SKM-1 (cell line): ENCODE data around the gene GLT8D2.

Source experiments
- DNase-seq: peaks from one replicate; lab custom pipeline; 2025; ENCODE audit not compliant: unreplicated experiment; lab: John Stamatoyannopoulos, UW

GLT8D2 gene

GRCh38 chr12:104049903-104050356, at the start of gene GLT8D2:
Gene GLT8D2, minus strand, starts transcription at chr12:104050187. Its CDS starts 30,539 bp downstream, at chr12:104019648.
- no peak for DNase-seq

- no peak for DNase-seq
These were observed 48.0 kb upstream of the GLT8D2 start for GRCh38 chr12:104097954-104098353.

GRCh38 chr12:104095289-104095688, 45.3 kb upstream of the GLT8D2 start:
- no peak for DNase-seq

GRCh38 chr12:104094284-104094683, 44.3 kb upstream of the GLT8D2 start:
- DNase-seq, result no peak

- no peak for DNase-seq
These were observed 41.1 kb upstream of the GLT8D2 start for GRCh38 chr12:104091136-104091535.

- DNase-seq, result no peak
These were observed 40.7 kb upstream of the GLT8D2 start for GRCh38 chr12:104090685-104091084.

- DNase-seq, result no peak
These were observed 33.9 kb upstream of the GLT8D2 start for GRCh38 chr12:104083769-104084475.

GRCh38 chr12:104080764-104081163, 30.8 kb upstream of the GLT8D2 start:
- no peak for DNase-seq

GRCh38 chr12:104079024-104079423, 29.0 kb upstream of the GLT8D2 start:
- no peak for DNase-seq

- DNase-seq, result no peak
These were observed 23.7 kb upstream of the GLT8D2 start for GRCh38 chr12:104073699-104074098.

- no peak for DNase-seq
These were observed 22.1 kb upstream of the GLT8D2 start for GRCh38 chr12:104072099-104072498.

GRCh38 chr12:104064842-104065427, 14.9 kb upstream of the GLT8D2 start:
- no peak for DNase-seq

GRCh38 chr12:104064031-104064841, 14.2 kb upstream of the GLT8D2 start, which contains the start of gene HCFC2:
Gene HCFC2, plus strand, starts transcription at chr12:104064531. Its CDS starts 30 bp downstream, at chr12:104064561.
- DNase-seq, result peak; percentile 10

- no peak for DNase-seq
These were observed 13.7 kb upstream of the GLT8D2 start for GRCh38 chr12:104063712-104064030.

GRCh38 chr12:104060791-104061190, 10.8 kb upstream of the GLT8D2 start:
- DNase-seq, result no peak

- peak; percentile 8 for DNase-seq
These were observed 10.0 kb upstream of the GLT8D2 start for GRCh38 chr12:104059963-104060362.

GRCh38 chr12:104058802-104059201, 8.8 kb upstream of the GLT8D2 start:
- no peak for DNase-seq

- DNase-seq, result no peak
These were observed 7.8 kb upstream of the GLT8D2 start for GRCh38 chr12:104057771-104058197.

- DNase-seq, result no peak
These were observed 6.5 kb upstream of the GLT8D2 start for GRCh38 chr12:104056419-104056972.

- DNase-seq, result no peak
These were observed 5.8 kb upstream of the GLT8D2 start for GRCh38 chr12:104055686-104056388.
